SK-N-SH treated with all-trans-retinoic acid at 6 μM for 48 hours (cell line): ENCODE data around the gene ING1.

Experiments used
- ARNTL ChIP-seq: fragments of 450-650 bp; formaldehyde crosslinking; IDR thresholded peaks from 2 replicates; pipeline ENCODE4 v1.5.0; 2020; ENCODE audit warnings: low read depth, mild to moderate bottlenecking, moderate library complexity, borderline replicate concordance
- CSRNP3 ChIP-seq: fragments of 250-450 bp; sonication (Bioruptor Pico); IDR thresholded peaks from 2 replicates; pipeline ENCODE4 v1.5.1; 2021; ENCODE audit warnings: mild to moderate bottlenecking, moderate library complexity
- GLIS3 ChIP-seq: fragments of 250-450 bp; sonication (Bioruptor Pico); IDR thresholded peaks from 2 replicates; pipeline ENCODE4 v1.5.0; 2020; ENCODE audit warnings: mild to moderate bottlenecking, moderate library complexity
- PATZ1 ChIP-seq: fragments of 250-450 bp; sonication (Bioruptor Pico); IDR thresholded peaks from 2 replicates; pipeline ENCODE4 v1.8.0; 2020; ENCODE audit warnings: mild to moderate bottlenecking, moderate library complexity, borderline replicate concordance
- RARB ChIP-seq: fragments of 250-450 bp; sonication (Bioruptor Pico); IDR thresholded peaks from 2 replicates; pipeline ENCODE4 v1.8.0; 2021; ENCODE audit warnings: mild to moderate bottlenecking, moderate library complexity
- TOX ChIP-seq: fragments of 250-450 bp; sonication (Bioruptor Pico); IDR thresholded peaks from 2 replicates; pipeline ENCODE4 v1.8.0; 2021; ENCODE audit warnings: mild to moderate bottlenecking, moderate library complexity, borderline replicate concordance
- ZFP3 ChIP-seq: fragments of 250-450 bp; sonication (Bioruptor Pico); IDR thresholded peaks from 2 replicates; pipeline ENCODE4 v1.5.0; 2020; ENCODE audit warnings: mild to moderate bottlenecking, moderate library complexity
- ZNF70 ChIP-seq: fragments of 450-650 bp; formaldehyde crosslinking; IDR thresholded peaks from 2 replicates; pipeline ENCODE4 v1.5.0; 2020; ENCODE audit warnings: mild to moderate bottlenecking, moderate library complexity
- TF ChIP-seq, protein P1 (sequence below): fragments of 250-450 bp; sonication (Bioruptor Pico); IDR thresholded peaks from 2 replicates; pipeline ENCODE4 v1.5.1; 2020; ENCODE audit warnings: low read depth, mild to moderate bottlenecking, moderate library complexity
- TF ChIP-seq, protein P2 (sequence below): fragments of 250-450 bp; sonication (Bioruptor Pico); IDR thresholded peaks from 2 replicates; pipeline ENCODE4 v1.8.0; 2021; ENCODE audit warnings: low read depth, mild to moderate bottlenecking, moderate library complexity, borderline replicate concordance

DNA sequence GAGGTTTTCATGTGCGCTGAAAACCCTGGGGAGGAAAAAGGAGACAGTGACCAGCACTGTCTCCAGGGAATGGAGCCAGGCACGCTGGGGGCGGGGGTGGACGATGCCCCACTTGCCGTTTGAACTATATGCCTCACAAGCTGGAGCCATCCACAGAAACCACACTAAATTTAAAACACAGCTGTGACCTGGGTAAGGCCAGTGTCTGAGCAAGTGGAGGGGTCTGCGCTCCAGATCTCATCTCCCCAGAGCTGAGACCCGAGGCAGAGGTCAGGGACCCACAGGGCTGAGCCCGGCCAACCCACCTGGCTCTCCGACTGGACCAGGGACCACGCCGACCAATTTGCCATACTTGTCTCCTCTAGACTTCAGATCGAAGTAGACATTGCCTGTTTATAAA is 30.8 kb upstream of the ING1 start:
- TF ChIP-seq CSRNP3 (CRISPR knock-in tag) (no peak), RARB (CRISPR knock-in tag) (no peak), ZFP3 (CRISPR knock-in tag) (no peak), GLIS3 (CRISPR knock-in tag) (no peak), PATZ1 (CRISPR knock-in tag) (no peak), TOX (CRISPR knock-in tag) (no peak), ZNF70 (CRISPR knock-in tag) (no peak), ARNTL (no peak)
- TF ChIP-seq, protein P1, sequence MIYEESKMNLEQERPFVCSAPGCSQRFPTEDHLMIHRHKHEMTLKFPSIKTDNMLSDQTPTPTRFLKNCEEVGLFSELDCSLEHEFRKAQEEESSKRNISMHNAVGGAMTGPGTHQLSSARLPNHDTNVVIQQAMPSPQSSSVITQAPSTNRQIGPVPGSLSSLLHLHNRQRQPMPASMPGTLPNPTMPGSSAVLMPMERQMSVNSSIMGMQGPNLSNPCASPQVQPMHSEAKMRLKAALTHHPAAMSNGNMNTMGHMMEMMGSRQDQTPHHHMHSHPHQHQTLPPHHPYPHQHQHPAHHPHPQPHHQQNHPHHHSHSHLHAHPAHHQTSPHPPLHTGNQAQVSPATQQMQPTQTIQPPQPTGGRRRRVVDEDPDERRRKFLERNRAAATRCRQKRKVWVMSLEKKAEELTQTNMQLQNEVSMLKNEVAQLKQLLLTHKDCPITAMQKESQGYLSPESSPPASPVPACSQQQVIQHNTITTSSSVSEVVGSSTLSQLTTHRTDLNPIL (CRISPR knock-in tag), result no peak
- TF ChIP-seq, protein P2, sequence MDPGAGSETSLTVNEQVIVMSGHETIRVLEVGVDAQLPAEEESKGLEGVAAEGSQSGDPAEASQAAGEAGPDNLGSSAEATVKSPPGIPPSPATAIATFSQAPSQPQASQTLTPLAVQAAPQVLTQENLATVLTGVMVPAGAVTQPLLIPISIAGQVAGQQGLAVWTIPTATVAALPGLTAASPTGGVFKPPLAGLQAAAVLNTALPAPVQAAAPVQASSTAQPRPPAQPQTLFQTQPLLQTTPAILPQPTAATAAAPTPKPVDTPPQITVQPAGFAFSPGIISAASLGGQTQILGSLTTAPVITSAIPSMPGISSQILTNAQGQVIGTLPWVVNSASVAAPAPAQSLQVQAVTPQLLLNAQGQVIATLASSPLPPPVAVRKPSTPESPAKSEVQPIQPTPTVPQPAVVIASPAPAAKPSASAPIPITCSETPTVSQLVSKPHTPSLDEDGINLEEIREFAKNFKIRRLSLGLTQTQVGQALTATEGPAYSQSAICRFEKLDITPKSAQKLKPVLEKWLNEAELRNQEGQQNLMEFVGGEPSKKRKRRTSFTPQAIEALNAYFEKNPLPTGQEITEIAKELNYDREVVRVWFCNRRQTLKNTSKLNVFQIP, result no peak
